ENCODE measurements around the gene COMT. TPM values are rescaled to one million over a fixed set of nuclear protein-coding genes. Genes with fewer than 3 reads are reported as not detected.

The COMT gene
- total and polyA plus RNA-seq, 9 of the 15 experiments (the other 6 are each of a cell fraction or from before 2014, with no cell fraction given), result 12.5 to 351 (median 155) TPM

GRCh38 chr22:19932367-19933206 lies 9.0 kb upstream of the COMT start (continued):
- TF ChIP-seq BRCA1 (IDR thresholded peaks at IDR 0.05), result no peak
- no peak for TF ChIP-seq BRCA1 (CRISPR knock-in tag; IDR thresholded peaks at IDR 0.05)

- 42% methylated on average over 9 of the region's 9 CpGs for WGBS (ENCODE audit: insufficient coverage, low coverage, missing lambda C conversion rate)
- DNase-seq (ENCODE audit: extremely low read depth in 1 of 4, low spot score in 3 of 4), result no peak
- peak; percentile 7 for ATAC-seq
- no peak overlapping the region for H3K27ac ChIP-seq (ENCODE audit: extremely low read depth, low read depth, low read length)
- ChIA-PET CTCF (ENCODE audit: low intra/inter-chr PET ratio) (interaction anchor here (0.5 kb wide), 1 partner anchor 935 kb away, joined by 4 read pairs; no protein-coding TSS in a partner anchor), POLR2A (interaction anchor here (0.6 to 2.0 kb wide), 15 partner anchors 8 to 842 kb away, joined by 3 to 14 read pairs (median 4); partner anchors contain the start of genes COMT and TXNRD2)
- H3K9me3 ChIP-seq (replicated peaks; ENCODE audit: control insufficient read depth, insufficient read depth, low read depth, low read length), result peaks cover 19% of the 10 kb centered on the region
- peaks cover 8% of the 10 kb centered on the region for H3K9me1 ChIP-seq (ENCODE audit: control insufficient read depth, insufficient read depth, low read length)
- H3K27me3 ChIP-seq (ENCODE audit: control insufficient read depth in 2 of 2, insufficient read depth in 2 of 2, low read length in 2 of 2), result no peaks in the 10 kb centered on the region
- H4K20me1 ChIP-seq (replicated peaks; ENCODE audit: control insufficient read depth, insufficient read depth, low read length), result peaks cover 4% of the 10 kb centered on the region; the same call in 1 of the 2 replicates
- in situ Hi-C loops (cut with MboI) (no loop called here), intact Hi-C loops (cut with micrococcal nuclease) (no loop called here)
- FAIRE-seq, result no peak
- H2AFZ ChIP-seq (ENCODE audit: low read depth, low read length), result no peak overlapping the region
- H3K9ac ChIP-seq (ENCODE audit: insufficient read depth in 1 of 2, low read depth in 2 of 2, low read length in 2 of 2), result no peak overlapping the region
- no TSS peak for BruUV-seq (replicated peaks)
- no peak overlapping the region for H3K4me2 ChIP-seq (ENCODE audit: insufficient read depth, low read length)
- H3K4me1 ChIP-seq (replicated peaks in 1 of 2; ENCODE audit: control insufficient read depth in 2 of 2, insufficient read depth in 2 of 2, low read length in 2 of 2), result peaks cover 2 to 19% of the 10 kb centered on the region in 2 experiments; a peak in 3 of 5 replicates
- H3K79me2 ChIP-seq (ENCODE audit: control insufficient read depth, insufficient read depth, low read length), result no peaks in the 10 kb centered on the region
- no peak overlapping the region for H3K4me3 ChIP-seq
- H3K36me3 ChIP-seq (ENCODE audit: control insufficient read depth, insufficient read depth, low read length), result peaks cover 21% of the 10 kb centered on the region; the same call in 2 of the 3 replicates
- TF ChIP-seq SFPQ (IDR thresholded peaks at IDR 0.05; ENCODE audit: low read depth, low read length) (no peak), ZNF224 (CRISPR knock-in tag; IDR thresholded peaks at IDR 0.05) (no peak), POLR2AphosphoS2 (IDR thresholded peaks at IDR 0.05; ENCODE audit: low read length) (0 out of 2 replicates have a peak, but pooled peaks have one; percentile 36), ZNF76 (CRISPR knock-in tag; IDR thresholded peaks at IDR 0.05; ENCODE audit: borderline replicate concordance) (0 out of 2 replicates have a peak, but pooled peaks have one; percentile 28), POLR2A (conservative IDR thresholded peaks at IDR 0.05) (0 out of 2 replicates have a peak, but pooled peaks have one; percentile 29)
- TF ChIP-seq, protein P1, sequence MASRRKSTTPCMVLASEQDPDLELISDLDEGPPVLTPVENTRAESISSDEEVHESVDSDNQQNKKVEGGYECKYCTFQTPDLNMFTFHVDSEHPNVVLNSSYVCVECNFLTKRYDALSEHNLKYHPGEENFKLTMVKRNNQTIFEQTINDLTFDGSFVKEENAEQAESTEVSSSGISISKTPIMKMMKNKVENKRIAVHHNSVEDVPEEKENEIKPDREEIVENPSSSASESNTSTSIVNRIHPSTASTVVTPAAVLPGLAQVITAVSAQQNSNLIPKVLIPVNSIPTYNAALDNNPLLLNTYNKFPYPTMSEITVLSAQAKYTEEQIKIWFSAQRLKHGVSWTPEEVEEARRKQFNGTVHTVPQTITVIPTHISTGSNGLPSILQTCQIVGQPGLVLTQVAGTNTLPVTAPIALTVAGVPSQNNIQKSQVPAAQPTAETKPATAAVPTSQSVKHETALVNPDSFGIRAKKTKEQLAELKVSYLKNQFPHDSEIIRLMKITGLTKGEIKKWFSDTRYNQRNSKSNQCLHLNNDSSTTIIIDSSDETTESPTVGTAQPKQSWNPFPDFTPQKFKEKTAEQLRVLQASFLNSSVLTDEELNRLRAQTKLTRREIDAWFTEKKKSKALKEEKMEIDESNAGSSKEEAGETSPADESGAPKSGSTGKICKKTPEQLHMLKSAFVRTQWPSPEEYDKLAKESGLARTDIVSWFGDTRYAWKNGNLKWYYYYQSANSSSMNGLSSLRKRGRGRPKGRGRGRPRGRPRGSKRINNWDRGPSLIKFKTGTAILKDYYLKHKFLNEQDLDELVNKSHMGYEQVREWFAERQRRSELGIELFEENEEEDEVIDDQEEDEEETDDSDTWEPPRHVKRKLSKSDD (conservative IDR thresholded peaks at IDR 0.05; ENCODE audit: low read length), result no peak
- TF ChIP-seq, protein P2, sequence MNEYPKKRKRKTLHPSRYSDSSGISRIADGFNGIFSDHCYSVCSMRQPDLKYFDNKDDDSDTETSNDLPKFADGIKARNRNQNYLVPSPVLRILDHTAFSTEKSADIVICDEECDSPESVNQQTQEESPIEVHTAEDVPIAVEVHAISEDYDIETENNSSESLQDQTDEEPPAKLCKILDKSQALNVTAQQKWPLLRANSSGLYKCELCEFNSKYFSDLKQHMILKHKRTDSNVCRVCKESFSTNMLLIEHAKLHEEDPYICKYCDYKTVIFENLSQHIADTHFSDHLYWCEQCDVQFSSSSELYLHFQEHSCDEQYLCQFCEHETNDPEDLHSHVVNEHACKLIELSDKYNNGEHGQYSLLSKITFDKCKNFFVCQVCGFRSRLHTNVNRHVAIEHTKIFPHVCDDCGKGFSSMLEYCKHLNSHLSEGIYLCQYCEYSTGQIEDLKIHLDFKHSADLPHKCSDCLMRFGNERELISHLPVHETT (CRISPR knock-in tag; conservative IDR thresholded peaks at IDR 0.05 in 1 of 2, IDR thresholded peaks at IDR 0.05 in 1 of 2), result peak in 1 of 2 experiments; percentile 86; a peak in 2 of 4 replicates
Measured at GRCh38 chr22:19933341-19934241, 8.0 kb upstream of the COMT start.
